CD4-positive, alpha-beta T cell treated with Interleukin-15 for 1 hour (primary cell): ENCODE data around the gene FBXL2.
A peak's percentile ranks its signal among the peaks of the same experiment; 100 is the strongest.

Experiments used
- DNase-seq: peaks from one replicate; pipeline ENCODE4 v3.0.0-alpha.2; 2020

Gene FBXL2

DNA sequence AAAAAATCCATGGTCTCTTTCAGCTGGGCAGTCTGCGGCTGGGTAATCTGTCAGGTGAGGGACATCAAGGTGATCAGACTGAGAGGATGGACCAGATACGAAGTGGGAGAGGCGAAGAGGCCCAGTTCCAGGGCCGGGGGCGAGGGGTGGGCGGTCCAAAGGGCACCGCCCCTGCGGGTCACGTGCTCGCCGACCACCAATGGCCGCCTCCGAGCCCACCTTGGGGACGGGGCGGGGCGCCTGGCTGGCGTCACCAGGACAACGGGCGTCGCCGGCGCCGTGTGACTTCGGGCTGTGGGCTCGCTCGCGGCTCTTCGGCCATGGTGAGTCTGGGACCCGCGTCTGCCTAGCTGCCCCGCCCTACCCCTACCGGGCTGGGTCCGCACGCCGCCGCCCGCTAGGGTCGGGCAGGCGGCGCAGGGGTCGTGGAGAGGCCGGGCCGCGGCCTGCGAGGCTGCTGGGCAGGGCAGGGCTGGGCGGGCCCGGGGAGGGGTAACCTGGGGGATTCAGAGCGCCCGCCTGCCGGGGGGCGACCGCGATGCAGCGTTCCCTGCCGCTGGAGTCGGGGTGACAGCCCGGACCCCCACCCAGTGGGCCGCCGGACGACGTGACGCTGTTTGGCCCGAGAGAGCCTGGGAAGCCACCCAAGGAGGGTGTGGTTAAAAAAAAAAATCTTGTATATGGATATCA is at the start of gene FBXL2:
TSS of gene FBXL2 (plus strand) at position 250 of the 690 bp plus-strand sequence. CDS start at position 321, 71 bp downstream.
- peak; percentile 17 for DNase-seq

DNA sequence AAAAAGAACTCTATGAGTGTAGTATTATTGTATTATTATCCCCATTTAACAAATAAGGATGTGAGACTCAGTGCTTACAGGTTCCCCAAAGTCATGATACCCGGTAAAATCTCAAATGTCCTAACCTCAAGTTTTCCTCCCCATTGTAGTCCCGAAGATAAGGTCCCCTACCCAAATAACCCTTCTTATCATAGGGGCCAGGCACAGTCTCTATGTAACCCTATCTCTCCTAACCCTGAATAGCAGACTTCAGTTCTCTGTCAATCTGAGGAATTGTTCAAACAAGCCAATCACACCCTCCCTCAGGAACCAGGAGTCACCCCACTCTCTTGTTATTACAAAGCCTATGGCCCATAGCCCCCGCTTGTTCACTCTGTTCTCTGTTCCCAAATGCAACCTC is 48.2 kb upstream of the FBXL2 start:
- no peak for DNase-seq

- no peak for DNase-seq
These were observed 47.3 kb upstream of the FBXL2 start for GRCh38 chr3:33229947-33230346.

- no peak for DNase-seq
These were observed 45.3 kb upstream of the FBXL2 start for GRCh38 chr3:33231756-33232465.

DNA sequence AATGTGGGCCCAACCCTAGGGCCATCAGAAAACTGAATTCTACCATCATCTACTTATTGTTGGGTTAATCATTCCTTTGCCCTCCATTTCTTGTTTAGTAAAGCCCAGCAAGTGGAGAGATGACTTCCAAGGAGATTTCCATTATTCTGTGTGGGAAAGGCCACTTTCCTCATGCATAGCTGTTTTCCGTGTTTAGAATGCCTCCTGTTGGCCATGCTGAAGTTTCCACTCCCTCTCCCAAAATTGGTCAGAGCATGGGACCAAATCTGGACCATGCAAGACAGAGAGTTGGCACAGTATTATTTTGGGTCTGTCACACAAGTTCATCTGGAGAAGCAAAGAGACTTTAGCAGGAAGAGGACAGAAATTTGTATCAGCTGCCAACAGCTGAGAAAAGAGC is 43.4 kb upstream of the FBXL2 start:
- no peak for DNase-seq

DNA sequence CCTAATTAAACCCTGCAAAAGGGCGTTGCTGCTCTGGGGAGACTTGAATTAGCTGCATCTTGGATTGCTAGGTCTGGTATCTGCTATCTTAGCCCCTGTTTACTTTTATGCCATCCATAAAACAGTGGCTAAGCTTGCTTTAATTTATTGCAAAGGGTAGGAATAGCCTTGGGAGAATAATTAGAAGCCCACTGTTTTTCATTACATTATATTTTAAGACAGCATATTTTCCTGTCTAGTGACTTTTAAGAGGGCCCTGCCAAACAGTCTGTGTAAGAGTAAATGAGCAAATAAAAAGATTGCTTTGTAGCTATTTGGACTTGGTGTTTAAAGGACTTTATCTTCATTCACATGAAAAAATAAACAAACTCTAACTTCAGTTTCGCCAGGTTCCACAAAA is 41.2 kb upstream of the FBXL2 start:
- no peak for DNase-seq

- DNase-seq = no peak
These were observed 39.8 kb upstream of the FBXL2 start for GRCh38 chr3:33237439-33237838.

- DNase-seq = no peak
These were observed 38.3 kb upstream of the FBXL2 start for GRCh38 chr3:33238923-33239322.

- DNase-seq = no peak
These were observed 37.0 kb upstream of the FBXL2 start for GRCh38 chr3:33240261-33240660.

GRCh38 chr3:33246786-33247185 is 30.5 kb upstream of the FBXL2 start:
- DNase-seq = no peak

- DNase-seq = no peak
These were observed 26.5 kb upstream of the FBXL2 start for GRCh38 chr3:33250712-33251111.

DNA sequence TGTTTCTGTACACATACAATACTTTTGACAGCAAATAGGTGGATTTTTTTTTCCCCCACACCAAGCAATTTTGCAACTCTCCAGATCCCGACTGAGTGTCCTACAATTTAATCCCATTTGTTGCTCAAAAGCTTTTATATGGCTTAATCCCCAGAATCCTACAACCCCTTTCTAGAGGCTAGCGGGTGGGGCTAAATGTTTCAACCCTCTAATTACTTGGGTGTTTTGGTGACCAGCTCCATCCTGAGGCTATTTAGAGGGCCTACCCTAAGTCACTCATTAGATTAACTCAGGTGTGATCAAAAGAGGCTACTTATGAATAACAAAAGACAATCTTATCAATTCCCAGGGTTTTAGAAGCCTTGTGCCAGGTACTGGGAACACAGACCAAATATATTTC is 21.0 kb upstream of the FBXL2 start:
- DNase-seq = no peak

- no peak for DNase-seq
These were observed 17.1 kb upstream of the FBXL2 start for GRCh38 chr3:33260104-33260503.

- no peak for DNase-seq
These were observed 7.9 kb upstream of the FBXL2 start for GRCh38 chr3:33269385-33269784.

DNA sequence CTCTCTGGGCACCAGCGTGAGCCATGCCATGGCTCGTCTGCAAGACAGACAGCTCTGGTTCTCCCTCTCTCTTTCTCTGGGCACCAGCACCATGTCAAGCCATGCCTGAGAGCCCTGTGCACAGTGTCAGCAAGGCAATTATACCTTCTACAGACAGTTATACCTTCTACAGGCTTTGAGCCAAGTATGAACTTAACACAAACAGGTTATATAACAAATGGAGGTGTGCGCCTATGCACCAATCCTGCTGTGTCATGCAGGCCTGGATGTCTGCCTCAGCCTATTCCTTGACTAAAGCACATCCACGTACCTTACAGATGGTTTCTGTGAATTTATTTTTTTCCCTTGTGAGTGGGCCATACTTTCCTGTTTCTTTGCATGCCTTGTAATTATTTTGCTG is 5.9 kb upstream of the FBXL2 start:
- no peak for DNase-seq

DNA sequence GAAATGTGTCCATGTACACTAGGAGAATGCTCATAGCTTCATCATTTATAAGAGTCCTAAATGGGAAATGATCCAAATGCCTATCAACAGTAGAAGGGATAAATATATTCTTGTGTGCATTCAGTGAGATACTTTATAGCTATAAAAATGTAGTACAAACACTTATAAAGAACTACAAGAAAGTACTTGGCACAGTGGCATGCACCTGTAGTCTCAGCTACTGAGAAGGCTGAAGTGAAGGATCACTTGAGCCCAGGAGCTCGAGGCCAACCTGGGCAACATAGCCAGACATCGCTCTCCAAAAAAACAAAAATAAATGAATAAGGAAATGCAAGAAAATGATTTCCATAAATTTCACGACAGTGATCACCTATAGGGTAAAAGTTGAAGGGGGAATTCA is 3.6 kb upstream of the FBXL2 start:
- no peak for DNase-seq

DNA sequence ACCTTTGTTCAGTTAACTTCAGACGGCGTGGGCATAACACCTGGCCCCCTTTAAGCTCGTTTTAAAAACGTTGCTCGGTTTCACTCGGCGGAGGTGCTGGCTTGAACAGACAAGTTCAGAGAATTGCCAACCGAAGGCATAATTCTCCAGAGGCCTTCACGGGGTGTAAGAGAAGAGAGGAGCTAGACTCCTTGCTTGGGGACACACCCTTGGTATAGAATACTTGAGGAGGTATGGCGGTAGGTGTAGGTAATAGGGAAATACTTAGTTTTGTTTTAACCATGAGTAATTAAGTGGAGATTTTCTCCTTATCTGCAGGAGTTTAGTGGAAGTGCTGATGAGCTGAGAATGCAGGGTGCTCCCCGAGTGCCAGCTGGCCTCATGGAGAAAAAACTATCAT is 921 bp downstream of the FBXL2 start:
- DNase-seq = no peak

DNA sequence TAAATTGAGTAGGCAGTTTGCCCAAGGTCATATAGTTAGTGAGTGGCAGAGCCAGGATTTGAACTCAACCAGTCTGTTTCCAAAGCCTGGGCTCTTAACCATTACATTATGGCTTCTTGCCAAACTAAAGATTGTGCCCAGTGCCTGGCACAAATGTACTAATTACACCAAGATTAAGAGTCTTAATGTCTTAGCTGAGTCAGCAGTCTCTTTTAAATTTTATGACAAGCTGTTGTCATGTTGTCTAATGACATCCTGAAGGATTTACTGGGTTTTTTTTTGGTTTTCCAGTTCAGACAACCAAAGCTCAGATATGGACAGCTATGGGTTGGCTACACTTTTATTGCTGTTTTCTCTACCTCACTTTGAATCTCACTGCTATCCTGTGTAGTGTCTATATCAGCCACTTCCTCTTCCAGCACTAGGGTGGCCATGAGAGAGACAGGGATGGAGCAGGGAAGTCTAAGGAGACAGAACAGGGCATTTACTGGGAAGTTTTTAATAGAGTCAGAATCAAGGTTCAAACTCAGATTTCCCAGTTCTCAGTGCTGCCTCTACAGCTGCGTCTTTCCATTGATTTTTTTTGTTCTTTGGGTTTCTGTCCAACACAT is 10.5 kb downstream of the FBXL2 start:
- DNase-seq = no peak

DNA sequence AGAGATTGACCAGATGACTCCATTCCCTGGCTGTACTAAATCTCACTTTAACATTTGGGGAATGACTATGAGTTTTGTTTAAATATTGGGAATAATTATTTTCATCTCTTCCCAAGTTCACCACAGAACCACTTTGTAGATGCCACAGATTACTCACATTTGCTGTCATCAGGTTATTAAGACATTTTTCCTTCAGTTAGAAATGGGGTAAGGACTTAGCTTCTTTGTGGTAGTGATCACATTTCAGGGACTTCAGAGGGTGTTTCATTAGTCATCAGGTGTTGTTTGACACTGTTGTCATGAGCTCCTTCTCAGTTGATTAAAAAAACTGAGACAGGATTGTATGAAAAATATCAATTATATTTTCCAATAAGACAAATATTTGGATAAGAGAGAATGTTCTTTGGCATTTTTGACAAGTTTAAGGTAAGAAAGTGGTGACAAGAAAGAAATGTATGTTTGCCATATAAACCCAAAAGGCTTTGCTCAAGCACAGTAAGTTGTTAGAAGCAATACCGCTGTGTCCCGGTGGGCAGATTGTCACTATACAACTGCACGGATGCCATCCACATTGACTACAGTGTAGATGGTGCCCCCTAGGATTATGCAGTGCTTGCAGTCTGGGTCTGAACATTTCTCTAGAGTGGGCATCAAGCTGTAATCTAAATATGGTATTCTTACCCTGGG is 22.3 kb downstream of the FBXL2 start:
- DNase-seq = no peak

DNA sequence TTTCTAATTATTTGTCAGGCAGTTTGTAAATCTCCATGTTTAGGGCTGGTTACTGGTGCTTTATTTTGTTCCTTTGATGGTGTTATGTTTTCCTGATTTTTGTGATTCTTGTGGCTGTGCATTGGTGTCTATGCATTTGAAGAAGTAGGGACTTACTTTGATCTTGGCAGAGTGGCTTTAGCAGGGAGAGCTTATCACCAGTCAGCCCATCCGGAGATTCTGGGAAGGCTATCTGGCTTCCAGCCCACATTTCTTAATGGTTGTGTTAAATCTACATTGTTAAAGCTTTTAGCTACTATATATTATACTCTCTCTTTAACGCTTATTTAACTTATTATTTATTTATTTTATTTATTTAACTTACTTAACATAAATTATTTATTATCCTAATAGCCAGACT is 35.1 kb downstream of the FBXL2 start:
- DNase-seq = no peak

GRCh38 chr3:33313331-33313730 is 36.1 kb downstream of the FBXL2 start:
- DNase-seq = no peak

DNA sequence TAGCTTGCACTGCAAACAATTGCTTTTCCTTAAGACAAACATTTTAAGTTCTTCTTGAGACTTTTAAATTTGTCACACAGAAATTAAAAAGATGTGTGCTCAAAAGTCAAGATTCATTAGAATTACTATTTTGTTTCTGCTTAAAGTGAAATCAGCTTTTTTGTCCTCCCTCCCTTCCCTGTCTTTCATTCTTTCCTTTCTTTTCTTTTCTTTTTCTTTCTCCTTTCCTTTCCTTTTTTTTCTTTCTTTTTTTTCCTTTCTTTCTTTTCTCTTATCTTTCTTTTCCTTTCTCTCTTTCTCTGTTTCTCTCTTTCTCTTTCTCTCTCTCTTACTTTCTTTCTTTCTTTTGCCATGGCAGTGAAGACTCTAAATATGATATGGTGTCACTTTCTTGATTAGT is 37.8 kb downstream of the FBXL2 start:
- DNase-seq = no peak

GRCh38 chr3:33315826-33316225 is 38.6 kb downstream of the FBXL2 start:
- DNase-seq = no peak
